LNCaP clone FGC (cell line): ENCODE results near the gene CNOT4.
"Not testable (repeated sequence)": the region's sequence is repeated elsewhere in the genome, so short reads cannot be mapped to it uniquely, and the experiment has no call there.

ENCODE experiments used
- DNase-seq: peaks from one replicate; pipeline ENCODE4 v3.0.0-alpha.2; 2011; ENCODE audit warnings: low read depth
- H3K4me3 ChIP-seq: 2 replicates; pipeline ENCODE4 v1.5.1; 2011; ENCODE audit warnings: mild to moderate bottlenecking, low read depth, low read length, control low read depth
- CTCF ChIP-seq: IDR thresholded peaks from 2 replicates; pipeline ENCODE4 v1.5.1; 2012; ENCODE audit warnings: mild to moderate bottlenecking; ENCODE audit not compliant: control insufficient read depth, insufficient read depth; ENCODE audit errors: extremely low read depth

Gene CNOT4

GRCh38 chr7:135327458-135327857 lies 182.4 kb downstream of the CNOT4 start:
- DNase-seq = no peak
- H3K4me3 ChIP-seq = no peak overlapping the region
- TF ChIP-seq CTCF = no peak

- DNase-seq = no peak
- TF ChIP-seq CTCF = no peak
- no peak overlapping the region for H3K4me3 ChIP-seq
Measured at GRCh38 chr7:135326636-135327280, 183.1 kb downstream of the CNOT4 start.

GRCh38 chr7:135322571-135323340 lies 187.1 kb downstream of the CNOT4 start:
- no peak overlapping the region for H3K4me3 ChIP-seq
- no peak for DNase-seq
- TF ChIP-seq CTCF = no peak

GRCh38 chr7:135321556-135321955 lies 188.3 kb downstream of the CNOT4 start:
- TF ChIP-seq CTCF = no peak
- DNase-seq = no peak
- H3K4me3 ChIP-seq = no peak overlapping the region

- not testable (repeated sequence) for DNase-seq, H3K4me3 ChIP-seq
Measured at GRCh38 chr7:135320953-135321352, 188.9 kb downstream of the CNOT4 start.

- H3K4me3 ChIP-seq = no peak overlapping the region
- no peak for TF ChIP-seq CTCF
- no peak for DNase-seq
Measured at GRCh38 chr7:135320268-135320667, 189.6 kb downstream of the CNOT4 start.

GRCh38 chr7:135317676-135318325 lies 192.1 kb downstream of the CNOT4 start:
- H3K4me3 ChIP-seq = no peak overlapping the region
- no peak for DNase-seq
- no peak for TF ChIP-seq CTCF
